ENCODE data around the gene ARL6IP4.

ARL6IP4 gene

GRCh38 chr12:122968104-122968503 lies 12.4 kb upstream of the ARL6IP4 start:
- no peak overlapping the region for H3K4me3 ChIP-seq (replicated peaks; ENCODE audit: insufficient read depth, low read length)
- TF ChIP-seq SPI1 (IDR thresholded peaks at IDR 0.05; ENCODE audit: borderline replicate concordance, low read depth) (no peak), POLR2AphosphoS5 (IDR thresholded peaks at IDR 0.05; ENCODE audit: low read depth) (no peak), GABPA (IDR thresholded peaks at IDR 0.05; ENCODE audit: low read depth) (no peak), REST (IDR thresholded peaks at IDR 0.05; ENCODE audit: insufficient replicate concordance, low read depth) (no peak), CTCF (IDR thresholded peaks at IDR 0.05; ENCODE audit: insufficient read depth, low read length) (no peak)
- DNase-seq (ENCODE audit: low read depth in 1 of 2, low spot score in 1 of 2) = no peak
- no peaks in the 10 kb centered on the region for H3K27me3 ChIP-seq (ENCODE audit: insufficient read depth, poor library complexity, severe bottlenecking)
- no peak overlapping the region for H3K27ac ChIP-seq (replicated peaks)

GRCh38 chr12:122969676-122970075 lies 10.8 kb upstream of the ARL6IP4 start:
- Histone ChIP-seq H3K4me3 (replicated peaks; ENCODE audit: insufficient read depth, low read length) (no peak overlapping the region), H3K27ac (replicated peaks) (no peak overlapping the region), H3K27me3 (ENCODE audit: insufficient read depth, poor library complexity, severe bottlenecking) (no peaks in the 10 kb centered on the region)
- no peak for TF ChIP-seq SPI1 (IDR thresholded peaks at IDR 0.05; ENCODE audit: borderline replicate concordance, low read depth)
- TF ChIP-seq REST (IDR thresholded peaks at IDR 0.05; ENCODE audit: insufficient replicate concordance, low read depth) = no peak
- TF ChIP-seq GABPA (IDR thresholded peaks at IDR 0.05; ENCODE audit: low read depth) = no peak
- TF ChIP-seq POLR2AphosphoS5 (IDR thresholded peaks at IDR 0.05; ENCODE audit: low read depth) = no peak
- no peak for TF ChIP-seq CTCF (IDR thresholded peaks at IDR 0.05; ENCODE audit: insufficient read depth, low read length)
- DNase-seq (ENCODE audit: low read depth in 1 of 2, low spot score in 1 of 2) = no peak

- peak; percentile 57 for TF ChIP-seq POLR2AphosphoS5 (IDR thresholded peaks at IDR 0.05; ENCODE audit: low read depth)
- TF ChIP-seq CTCF (IDR thresholded peaks at IDR 0.05; ENCODE audit: insufficient read depth, low read length) = no peak
- TF ChIP-seq GABPA (IDR thresholded peaks at IDR 0.05; ENCODE audit: low read depth) = peak; percentile 98
- peak overlapping the region; percentile 95 for H3K4me3 ChIP-seq (replicated peaks; ENCODE audit: insufficient read depth, low read length)
- peak overlapping the region; percentile 99 for H3K27ac ChIP-seq (replicated peaks)
- DNase-seq (ENCODE audit: low read depth in 1 of 2, low spot score in 1 of 2) = peak; percentile 95 to 99
- H3K27me3 ChIP-seq (ENCODE audit: insufficient read depth, poor library complexity, severe bottlenecking) = no peaks in the 10 kb centered on the region
Observed at GRCh38 chr12:122974274-122974891, 6.1 kb upstream of the ARL6IP4 start.
